Erythroblast (primary cell): ENCODE data around the gene DMD.

Experiments used
- DNase-seq, 2 experiments: peaks; one replicate each; lab custom pipeline; 2025; lab: John Stamatoyannopoulos, UW
- GATA1 ChIP-seq: IDR thresholded peaks from 2 replicates; pipeline ENCODE4 v1.6.1; 2011; ENCODE audit warnings: low read depth, mild to moderate bottlenecking, control low read depth, low read length, moderate library complexity
- POLR2A ChIP-seq: IDR thresholded peaks from 2 replicates; pipeline ENCODE4 v1.6.1; 2011; ENCODE audit warnings: mild to moderate bottlenecking, low read length

The DMD gene

DNA sequence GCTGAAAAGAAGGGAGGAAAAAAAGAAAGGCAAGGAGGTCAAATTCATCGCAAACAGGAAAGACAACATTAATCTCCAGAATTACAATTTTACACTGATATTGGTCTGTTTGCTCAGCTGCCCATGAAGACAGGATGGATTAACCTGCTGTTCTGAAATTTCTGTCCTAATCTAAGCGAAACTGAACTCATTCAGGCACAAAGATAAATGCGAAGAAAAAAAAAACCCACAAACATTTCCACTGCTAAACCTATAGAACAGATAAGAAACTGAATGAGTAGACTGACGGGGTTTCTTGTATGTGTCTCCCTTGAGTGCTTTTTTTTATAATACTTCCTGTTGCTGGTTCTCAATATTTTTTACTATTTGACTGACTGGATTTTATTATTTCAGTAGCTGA, 1887.7 kb downstream of the DMD start:
- DNase-seq = no peak
- TF ChIP-seq GATA1 = no peak
- no peak for TF ChIP-seq POLR2A

DNA sequence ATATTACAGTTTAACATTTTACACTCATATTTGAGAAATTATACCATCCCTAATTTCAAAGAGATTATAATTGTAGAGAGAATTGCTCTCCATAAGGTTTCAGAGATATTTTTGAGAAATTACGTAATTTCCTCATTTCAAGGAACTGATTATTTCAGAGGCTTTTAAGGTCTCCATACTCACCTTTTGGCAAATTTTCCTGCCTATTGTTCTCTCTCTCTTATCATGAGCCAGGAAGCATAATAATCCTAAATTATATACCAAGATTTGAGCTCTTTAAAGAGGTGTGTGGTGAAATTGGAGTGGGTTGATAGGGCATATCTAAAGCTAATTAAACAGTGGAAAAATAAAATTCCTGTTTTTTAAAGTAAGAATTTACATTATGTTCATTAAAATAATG, 1890.6 kb downstream of the DMD start:
- no peak for TF ChIP-seq GATA1
- no peak for TF ChIP-seq POLR2A

DNA sequence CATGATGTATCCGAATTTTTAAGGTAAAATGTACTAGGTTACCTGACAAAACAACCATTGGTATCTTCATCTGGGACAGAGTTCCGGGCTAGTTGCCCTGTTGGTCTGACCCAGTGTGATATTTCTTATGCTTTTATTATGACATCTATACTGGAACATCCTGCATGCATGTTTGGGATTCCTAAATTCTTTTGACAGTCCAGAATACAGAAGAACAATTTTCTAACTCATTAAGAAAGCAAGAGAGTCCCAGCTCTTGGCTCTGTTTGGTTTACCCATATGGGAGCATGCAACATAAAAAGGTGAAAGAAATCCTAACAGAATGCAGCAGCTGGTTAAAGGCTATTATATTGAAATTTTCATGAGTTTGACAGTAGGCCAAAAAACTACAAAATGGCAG, 1891.8 kb downstream of the DMD start:
- TF ChIP-seq GATA1 (no peak), POLR2A (no peak)
- no peak for DNase-seq

More for the DNA sequence above, 1890.6 kb downstream of the DMD start:
- no peak for DNase-seq

DNA sequence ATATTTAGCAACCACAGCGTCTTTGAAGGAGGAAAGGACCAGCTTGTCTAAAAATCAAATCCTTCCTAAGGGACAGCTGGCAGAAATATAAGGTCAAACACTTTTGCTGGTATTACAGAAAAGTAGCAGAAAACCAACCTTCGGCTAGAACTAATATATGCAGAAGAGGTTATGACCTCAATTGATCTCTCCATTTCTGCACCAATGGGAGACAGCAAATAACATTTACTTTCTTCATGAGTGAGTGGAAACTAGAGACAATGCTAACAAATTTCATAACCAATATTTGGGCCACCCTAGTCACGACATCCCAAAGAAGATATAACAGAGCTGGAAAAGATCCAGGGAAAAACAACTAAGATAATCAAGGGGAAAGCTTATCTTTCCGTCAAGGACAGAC, 1892.5 kb downstream of the DMD start:
- TF ChIP-seq POLR2A (no peak), GATA1 (no peak)
- DNase-seq = no peak

DNA sequence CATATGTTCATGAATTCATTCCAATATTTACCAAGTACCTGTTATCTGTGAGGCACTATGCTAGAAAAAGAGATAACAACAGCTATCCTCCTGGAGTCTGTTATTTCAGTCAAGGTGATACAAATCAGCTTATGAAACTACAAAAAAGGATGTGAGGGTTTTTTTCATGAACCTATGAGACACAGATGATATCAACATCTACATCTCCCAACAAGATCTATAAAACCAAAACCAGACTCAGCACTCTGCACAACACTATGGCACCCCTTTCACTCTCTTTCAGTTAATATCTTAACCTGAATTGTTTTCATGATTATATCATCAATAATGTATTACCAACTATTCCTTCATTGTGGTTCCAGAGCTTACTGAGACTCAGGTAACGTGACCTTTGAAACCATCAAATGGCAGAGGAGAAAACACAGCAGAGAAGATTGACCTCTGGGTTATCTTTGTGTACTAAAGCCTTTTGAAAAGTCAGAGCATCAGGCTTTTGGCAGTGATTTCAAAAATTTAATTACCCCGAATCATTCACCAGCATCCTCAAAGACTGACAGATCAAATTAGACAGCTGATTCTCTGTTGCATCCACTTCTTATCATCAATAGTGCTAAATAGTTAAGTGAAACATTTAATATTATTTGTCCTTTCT, 1894.9 kb downstream of the DMD start:
- TF ChIP-seq POLR2A (no peak), GATA1 (no peak)
- no peak for DNase-seq

DNA sequence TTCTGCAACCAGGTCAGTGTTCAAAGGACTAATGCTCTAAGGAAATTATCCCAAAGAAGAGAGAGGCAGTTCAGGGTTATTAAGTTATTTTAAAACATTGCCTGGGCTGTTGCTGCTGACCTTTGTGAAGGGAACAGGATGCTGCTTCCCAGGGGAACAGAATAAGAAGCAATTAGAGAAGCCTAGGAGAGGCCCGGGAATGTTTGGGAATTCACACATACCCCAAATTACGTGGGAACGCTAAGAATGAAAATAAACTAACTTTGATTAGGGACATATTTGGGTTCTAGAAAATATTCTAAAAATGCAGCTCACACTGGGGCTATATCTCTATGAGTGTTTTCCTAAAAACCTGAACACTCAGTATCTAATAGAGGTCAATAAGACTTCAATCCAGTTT, 1896.4 kb downstream of the DMD start:
- no peak for DNase-seq
- TF ChIP-seq POLR2A (no peak), GATA1 (no peak)

DNA sequence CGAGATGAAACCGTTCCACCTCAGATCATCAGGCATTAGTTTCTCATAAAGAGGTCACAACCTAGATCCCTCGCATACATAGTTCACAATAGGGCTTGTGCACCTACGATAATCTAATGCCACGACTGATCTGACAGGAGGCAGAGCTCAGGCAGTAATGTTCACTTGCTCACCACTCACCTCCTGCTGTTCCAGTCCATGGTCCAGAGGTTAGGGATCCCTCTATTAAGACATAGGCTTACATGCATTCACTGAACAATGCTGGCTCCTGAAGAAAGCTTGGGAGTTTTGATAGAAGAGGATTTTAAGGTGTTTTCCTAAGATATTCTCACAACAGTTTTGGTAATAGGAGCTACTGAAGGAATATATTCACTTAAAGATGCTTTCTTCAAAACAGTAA, 1903.4 kb downstream of the DMD start:
- DNase-seq = no peak
- no peak for TF ChIP-seq POLR2A
- no peak for TF ChIP-seq GATA1

DNA sequence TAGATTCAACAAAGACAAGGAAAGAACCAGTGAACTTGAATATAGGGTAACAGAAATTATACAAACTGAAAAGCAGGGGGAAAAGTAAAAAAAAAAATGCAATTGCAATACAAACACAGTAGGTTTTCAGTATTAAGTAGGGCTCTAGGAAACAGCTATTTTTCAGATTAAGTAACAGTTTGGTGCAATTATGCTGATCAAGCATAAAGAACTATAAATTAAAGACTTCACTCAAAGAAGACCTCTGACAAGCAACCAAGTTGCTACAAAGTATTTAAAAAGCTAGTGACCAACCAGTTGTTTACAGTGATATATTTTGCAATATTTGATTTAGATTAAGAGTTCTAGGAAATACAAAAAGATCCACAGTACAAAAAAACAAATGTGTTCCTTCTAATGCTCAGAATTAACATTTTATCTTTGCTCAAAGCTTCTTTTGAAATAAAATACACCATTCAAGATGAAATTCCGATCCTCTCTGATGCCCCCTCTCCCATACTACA, 1908.7 kb downstream of the DMD start:
- DNase-seq = no peak
- TF ChIP-seq POLR2A (no peak), GATA1 (no peak)

DNA sequence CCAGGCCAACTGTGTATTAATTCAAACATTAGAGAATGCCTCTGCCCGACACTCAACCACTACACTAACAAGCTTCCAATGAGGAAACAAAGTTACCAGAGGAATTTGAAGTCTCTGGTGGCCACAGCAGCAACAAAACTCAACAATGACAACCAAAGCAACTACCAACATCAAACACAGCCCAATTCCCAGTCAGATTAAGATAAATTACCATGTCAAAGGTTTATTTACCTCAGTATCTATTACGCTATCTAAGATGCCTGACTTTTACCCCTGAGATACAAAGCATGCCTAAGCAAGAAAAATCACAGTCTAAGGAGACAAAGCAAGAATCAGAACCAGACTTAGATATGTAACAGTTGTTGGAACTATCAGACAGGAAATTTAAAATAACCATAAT, 1909.4 kb downstream of the DMD start:
- DNase-seq = no peak
- no peak for TF ChIP-seq GATA1
- TF ChIP-seq POLR2A = no peak

DNA sequence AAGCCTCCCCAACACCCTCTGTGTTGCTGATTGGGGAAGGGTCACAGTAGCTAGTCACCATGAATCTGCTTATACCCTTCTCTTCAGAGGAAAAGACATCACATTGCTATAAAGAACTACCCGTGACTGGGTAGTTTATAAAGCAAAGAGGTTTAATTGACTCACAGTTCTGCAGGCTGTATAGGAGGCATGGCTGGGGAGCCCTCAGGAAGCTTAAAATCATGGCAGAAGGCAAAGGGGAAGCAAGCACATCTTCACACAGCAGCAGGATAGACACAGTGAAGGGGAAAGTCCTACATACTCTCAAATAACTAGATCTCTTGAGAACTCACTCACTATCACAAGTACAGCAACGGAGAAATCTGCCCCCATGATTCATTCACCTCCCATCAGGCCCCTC, 1910.1 kb downstream of the DMD start:
- DNase-seq = no peak
- TF ChIP-seq GATA1 (no peak), POLR2A (no peak)

DNA sequence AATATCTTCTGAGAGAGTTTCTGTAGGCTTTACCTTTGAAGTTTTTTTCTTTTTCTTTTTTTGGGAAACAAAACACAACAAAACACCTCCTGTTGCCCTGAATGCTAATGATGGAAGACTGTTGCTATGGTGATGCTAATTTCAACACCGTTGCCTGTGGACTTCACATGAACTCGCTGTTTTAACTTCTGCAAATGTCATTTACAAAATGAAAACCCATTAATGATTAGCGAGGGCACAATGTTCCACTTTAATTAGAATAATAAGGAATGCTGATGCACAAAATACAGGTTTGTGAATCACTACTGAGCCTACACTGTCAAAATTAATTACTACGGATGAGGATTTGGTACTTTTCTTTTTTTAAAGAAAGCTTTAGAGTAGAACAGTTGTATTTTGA, 1912.4 kb downstream of the DMD start:
- TF ChIP-seq POLR2A (no peak), GATA1 (no peak)
- no peak for DNase-seq

DNA sequence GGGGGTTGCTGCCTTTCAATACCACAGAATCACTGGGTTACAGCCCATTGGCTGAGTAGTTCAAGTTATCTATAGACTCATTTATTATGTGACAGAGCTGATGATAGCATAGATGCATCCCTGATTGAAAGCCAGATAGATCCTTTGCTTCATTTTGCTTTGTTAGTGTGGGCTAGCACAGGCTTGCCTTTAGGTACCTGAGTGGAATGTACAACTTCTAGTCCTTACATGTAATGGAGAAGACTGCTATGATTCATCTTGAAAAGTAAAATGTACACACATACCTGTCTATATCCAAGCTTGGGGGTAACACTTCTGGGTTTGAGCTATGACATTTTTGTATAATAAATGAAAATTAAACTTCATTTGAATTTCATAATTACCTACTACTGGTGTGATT, 1913.5 kb downstream of the DMD start:
- no peak for TF ChIP-seq GATA1
- no peak for TF ChIP-seq POLR2A
- no peak for DNase-seq

DNA sequence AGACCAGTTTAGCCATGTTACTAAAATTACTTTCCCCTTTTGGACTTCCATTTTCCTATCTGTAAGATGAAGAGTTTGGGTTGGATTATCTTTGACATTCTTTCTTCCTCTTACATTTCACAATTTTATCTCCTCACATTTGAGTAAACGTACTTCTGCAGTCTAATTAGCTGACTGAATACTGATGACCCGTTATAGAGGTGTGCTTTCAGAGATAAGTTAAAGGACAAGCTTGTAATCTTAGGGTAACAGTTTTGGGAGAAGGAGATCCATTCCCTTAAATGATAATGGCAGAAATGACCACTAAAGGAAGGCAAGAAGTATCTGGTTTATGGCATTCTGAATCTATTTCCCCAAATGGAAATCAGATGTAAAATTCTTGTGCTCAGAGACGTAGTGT, 1916.9 kb downstream of the DMD start:
- DNase-seq = no peak
- TF ChIP-seq POLR2A (no peak), GATA1 (no peak)

DNA sequence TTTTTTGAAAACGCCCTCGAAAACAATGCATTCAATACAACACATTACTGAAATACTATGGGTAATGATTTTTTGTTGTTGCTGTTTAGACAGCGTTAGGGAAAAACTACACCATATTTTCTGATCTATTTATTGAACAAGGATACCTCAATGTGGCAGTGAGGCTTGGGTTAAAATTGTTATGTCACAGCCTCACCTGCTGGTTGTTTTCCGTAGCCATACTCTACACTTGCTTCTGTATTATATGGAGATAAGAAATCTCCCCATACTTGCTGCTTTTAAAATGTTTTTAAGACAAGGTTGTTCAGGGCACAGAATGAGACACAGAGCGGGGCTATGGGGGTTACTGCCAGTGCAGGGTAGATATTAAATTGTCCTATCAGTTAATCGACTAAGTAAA, 1917.9 kb downstream of the DMD start:
- no peak for TF ChIP-seq GATA1
- no peak for TF ChIP-seq POLR2A
- DNase-seq = no peak

DNA sequence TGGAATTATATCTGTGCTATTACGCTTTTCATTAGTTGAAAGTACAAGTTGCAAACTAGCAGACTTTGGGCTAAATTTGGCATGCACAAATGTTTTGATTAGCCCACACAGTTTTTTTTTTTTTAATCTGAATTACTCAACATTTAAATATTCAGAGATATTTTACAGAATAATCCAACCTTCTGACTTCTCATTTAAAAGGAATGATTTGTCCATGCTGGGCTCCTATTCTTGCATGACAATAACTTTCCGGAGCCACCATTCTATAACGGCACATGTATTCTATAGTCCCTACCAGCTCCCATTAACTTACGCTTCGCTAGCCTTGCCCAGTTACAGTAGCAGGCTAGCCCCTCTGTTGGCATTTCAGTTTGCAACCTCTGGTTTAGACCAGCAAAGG, 1920.2 kb downstream of the DMD start:
- TF ChIP-seq GATA1 (no peak), POLR2A (no peak)
- no peak for DNase-seq
